Epithelial cell of esophagus (primary cell): ENCODE results near the gene NCR2.
A peak's percentile ranks its signal among the peaks of the same experiment; 100 is the strongest.

Experiments
- DNase-seq: peaks from one replicate; pipeline ENCODE4 v3.0.0; 2010; ENCODE audit warnings: low read depth
- H3K4me3 ChIP-seq: 2 replicates; pipeline ENCODE4 v1.5.1; 2011; ENCODE audit warnings: mild to moderate bottlenecking, low read length, control low read depth
- TF ChIP-seq, protein P1 (sequence below): IDR thresholded peaks from 2 replicates; pipeline ENCODE4 v1.5.1; 2011; ENCODE audit warnings: low read depth, mild to moderate bottlenecking, low read length, control low read depth, inconsistent platforms; ENCODE audit not compliant: insufficient read depth; ENCODE audit errors: missing control alignments

Gene NCR2

DNA sequence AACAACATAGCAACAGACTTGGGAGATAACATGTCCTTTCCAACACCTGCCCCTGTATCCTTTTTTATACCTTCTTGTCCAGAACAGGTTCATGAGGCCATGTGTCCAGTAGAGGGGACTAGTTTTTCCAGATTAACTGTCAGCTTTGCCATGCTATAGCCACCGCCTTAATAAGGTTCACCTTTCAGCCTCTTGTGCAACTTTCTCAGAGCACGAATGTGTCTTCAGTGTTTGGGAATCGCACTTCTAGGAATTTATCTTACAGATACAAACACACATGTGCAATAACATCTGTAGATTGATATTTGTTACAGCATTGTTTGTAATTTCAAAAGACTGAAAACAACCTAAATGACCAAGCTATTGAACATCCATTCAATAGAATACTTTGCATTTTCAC lies 21.4 kb downstream of the NCR2 start:
- TF ChIP-seq, protein P1, sequence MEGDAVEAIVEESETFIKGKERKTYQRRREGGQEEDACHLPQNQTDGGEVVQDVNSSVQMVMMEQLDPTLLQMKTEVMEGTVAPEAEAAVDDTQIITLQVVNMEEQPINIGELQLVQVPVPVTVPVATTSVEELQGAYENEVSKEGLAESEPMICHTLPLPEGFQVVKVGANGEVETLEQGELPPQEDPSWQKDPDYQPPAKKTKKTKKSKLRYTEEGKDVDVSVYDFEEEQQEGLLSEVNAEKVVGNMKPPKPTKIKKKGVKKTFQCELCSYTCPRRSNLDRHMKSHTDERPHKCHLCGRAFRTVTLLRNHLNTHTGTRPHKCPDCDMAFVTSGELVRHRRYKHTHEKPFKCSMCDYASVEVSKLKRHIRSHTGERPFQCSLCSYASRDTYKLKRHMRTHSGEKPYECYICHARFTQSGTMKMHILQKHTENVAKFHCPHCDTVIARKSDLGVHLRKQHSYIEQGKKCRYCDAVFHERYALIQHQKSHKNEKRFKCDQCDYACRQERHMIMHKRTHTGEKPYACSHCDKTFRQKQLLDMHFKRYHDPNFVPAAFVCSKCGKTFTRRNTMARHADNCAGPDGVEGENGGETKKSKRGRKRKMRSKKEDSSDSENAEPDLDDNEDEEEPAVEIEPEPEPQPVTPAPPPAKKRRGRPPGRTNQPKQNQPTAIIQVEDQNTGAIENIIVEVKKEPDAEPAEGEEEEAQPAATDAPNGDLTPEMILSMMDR, result no peak
- H3K4me3 ChIP-seq, result no peak overlapping the region
- no peak for DNase-seq

DNA sequence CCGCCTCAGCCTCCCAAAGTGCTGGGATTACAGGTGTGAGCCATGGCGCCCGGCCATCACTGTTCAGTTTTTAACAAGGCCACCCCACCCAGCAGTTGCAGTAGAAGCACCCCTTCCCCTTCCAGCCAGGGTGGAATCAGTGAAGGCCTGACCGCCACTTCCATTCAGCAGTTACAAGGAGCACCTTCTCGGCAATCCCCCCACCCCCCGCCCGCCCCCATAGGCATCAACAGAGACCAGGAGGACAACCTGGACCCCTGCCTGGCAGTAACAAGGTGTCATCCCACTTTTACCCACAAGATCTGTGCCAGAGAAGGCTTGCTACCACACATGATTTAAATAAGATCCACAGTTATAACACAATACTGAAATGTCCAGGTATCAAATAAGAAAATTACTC lies 23.1 kb downstream of the NCR2 start:
- no peak for DNase-seq
- no peak overlapping the region for H3K4me3 ChIP-seq
- TF ChIP-seq, protein P1, result no peak

DNA sequence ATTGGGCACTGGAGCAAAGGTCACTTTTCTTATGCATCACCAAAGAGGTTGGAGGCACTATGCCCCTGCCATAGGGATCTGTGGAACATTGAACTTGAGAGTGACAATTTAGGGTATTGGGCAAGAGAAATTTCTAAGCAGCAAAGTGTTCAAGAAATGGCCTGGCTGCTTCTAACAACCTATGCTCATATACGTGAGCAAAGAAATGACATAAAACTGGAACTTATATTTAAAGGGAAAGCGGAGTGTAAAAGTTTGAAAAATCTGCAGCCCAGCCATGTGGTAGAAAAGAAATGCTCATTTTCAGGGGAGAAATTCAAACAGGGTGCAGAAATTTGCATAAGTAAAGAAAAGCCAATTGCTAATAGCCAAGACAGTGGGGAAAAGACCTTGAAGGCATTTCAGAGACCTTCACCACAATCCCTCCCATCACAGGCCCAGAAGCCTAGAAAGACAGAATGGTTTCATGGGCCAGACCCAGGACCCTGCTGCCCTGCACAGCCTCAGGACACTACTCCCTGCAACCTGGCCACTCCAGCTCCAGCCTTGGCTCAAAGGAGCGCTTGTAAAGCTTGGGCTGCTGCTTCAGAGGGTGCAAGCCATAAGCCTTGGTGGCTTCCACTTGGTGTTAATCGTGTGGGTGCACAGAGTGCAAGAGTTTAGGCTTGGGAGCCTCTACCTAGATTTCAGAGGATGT lies 24.4 kb downstream of the NCR2 start:
- no peak for DNase-seq

DNA sequence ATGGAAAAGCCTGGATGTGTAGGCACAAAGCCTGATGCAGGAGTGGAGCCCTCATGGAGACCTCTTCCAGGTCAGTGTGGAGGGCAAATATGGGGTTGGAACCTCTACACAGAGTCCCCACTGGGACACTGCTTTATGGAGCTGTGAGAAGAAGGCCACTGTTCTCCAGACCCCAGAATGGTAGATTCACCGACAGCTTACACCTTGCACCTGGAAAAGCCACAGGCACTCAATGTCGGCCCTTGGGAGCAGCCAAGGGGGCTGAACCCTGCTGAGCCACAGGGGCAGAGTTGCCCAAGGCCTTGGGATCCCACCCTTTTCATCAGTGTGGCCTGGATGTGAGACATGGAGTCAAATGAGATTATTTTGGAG lies 24.9 kb downstream of the NCR2 start:
- TF ChIP-seq, protein P1, result no peak
- no peak overlapping the region for H3K4me3 ChIP-seq
- no peak for DNase-seq

More for the DNA sequence above, 24.4 kb downstream of the NCR2 start:
- TF ChIP-seq, protein P1, result no peak
- no peak overlapping the region for H3K4me3 ChIP-seq

DNA sequence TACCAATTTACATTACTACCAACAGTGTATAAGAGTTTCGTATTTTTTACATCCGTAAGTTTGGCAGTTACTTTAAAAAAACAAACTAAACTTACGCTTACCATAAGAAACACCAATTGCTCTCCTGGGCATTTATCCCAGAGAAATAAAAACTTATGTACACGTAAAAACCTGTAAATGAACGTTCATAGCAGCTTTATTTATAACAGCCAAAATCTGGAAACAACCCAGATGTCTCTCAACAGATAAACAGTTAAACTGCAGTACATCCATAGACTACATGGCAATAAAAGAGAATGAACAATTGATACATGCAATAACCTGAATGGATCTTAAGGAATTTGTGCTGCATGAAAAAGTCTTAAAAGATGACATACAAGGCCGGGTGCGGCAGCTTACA lies 30.7 kb downstream of the NCR2 start:
- TF ChIP-seq, protein P1, result no peak
- DNase-seq, result no peak
- H3K4me3 ChIP-seq, result no peak overlapping the region

DNA sequence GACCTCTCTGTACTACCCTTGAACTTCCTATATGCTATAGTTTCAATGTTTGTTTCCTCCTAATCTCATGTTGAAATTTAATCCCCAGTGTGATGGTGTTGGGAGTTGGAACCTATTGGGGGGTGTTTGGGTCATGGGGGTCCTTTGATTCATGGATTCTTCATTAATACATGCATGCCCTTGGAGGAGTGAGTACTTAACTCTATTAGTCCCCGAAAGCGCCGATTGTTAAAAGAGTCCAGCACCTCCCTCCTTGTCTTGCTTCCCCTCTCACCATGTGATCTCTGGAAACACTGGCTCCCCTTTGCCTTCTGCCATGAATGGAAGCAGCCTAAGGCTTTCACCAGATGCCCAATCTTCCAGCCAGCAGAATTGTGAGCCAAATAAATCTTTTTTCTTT lies 31.7 kb downstream of the NCR2 start:
- H3K4me3 ChIP-seq, result no peak overlapping the region
- no peak for DNase-seq
- TF ChIP-seq, protein P1, result no peak

DNA sequence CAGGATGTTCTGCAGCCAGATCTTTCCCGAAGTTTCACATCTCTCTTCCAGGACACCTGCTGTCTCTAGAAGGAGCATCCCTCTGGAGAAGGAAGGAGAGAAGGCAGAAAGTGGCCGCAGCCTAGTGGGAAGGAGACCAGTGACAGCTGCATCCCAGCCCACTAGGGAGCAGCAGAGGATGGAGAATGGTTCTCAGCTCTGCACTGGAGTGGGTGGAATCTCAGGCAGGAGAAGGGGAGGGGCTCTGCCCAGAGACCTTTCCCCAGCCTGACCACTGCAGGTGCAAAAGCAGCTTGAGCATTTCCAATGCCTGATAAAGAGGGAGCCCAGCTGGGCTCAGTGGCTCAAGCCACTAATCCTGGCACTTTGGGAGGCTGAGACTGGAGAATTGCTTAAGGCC lies 32.3 kb downstream of the NCR2 start:
- DNase-seq, result peak; percentile 61

More for the DNA sequence above, 32.3 kb downstream of the NCR2 start:
- TF ChIP-seq, protein P1, result peak; percentile 81
- H3K4me3 ChIP-seq, result no peak overlapping the region
